Measurements from ENCODE around the gene ZNF740. TPM values are rescaled to one million over a fixed set of nuclear protein-coding genes. Genes with fewer than 3 reads are reported as not detected.

ZNF740 gene
- polyA plus RNA-seq, 1 donor (not counting 4 experiments of a cell fraction or from before 2014, with no cell fraction given), result 11.8 TPM

DNA sequence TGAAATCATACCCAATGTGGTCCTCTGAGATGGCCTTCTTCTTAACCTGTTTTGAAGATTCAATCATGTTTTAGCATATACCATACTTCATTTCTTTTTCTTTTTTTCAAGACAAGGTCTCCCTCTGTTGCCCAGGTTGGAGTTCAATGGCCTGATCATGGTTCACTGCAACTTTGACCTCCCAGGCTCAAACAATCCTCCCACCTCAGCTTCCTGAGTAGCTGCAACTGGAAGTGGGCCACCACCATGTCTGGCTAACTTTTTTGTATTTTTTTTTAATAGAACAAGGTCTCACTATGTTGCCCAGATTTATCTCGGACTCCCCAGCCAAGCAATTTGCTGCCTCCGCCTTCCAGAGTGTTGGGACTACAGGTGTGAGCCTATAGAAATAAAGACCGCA is 46.8 kb upstream of the ZNF740 start:
- Histone ChIP-seq H3K36me3 (ENCODE audit: control insufficient read depth in 2 of 2, extremely low read depth in 1 of 2, insufficient read depth in 2 of 2, low read length in 2 of 2) (no peaks in the 10 kb centered on the region), H3K9me3 (ENCODE audit: control insufficient read depth, low read depth, low read length) (no peaks in the 10 kb centered on the region), H3K4me2 (ENCODE audit: control insufficient read depth, extremely low read depth, insufficient read depth, low read depth, low read length) (no peak overlapping the region), H2AFZ (ENCODE audit: control insufficient read depth, low read length) (no peak overlapping the region), H4K20me1 (ENCODE audit: control insufficient read depth, extremely low read depth, insufficient read depth, low read length) (no peaks in the 10 kb centered on the region), H3K9me1 (ENCODE audit: control insufficient read depth, extremely low read depth, insufficient read depth, low read length) (no peaks in the 10 kb centered on the region), H3K79me2 (ENCODE audit: control insufficient read depth, insufficient read depth, low read length) (no peaks in the 10 kb centered on the region), H3K4me1 (ENCODE audit: control insufficient read depth, extremely low read depth, insufficient read depth, low read length) (no peaks in the 10 kb centered on the region), H3K4me3 (ENCODE audit: control insufficient read depth in 2 of 3, extremely low read depth in 1 of 3, insufficient read depth in 2 of 3, low read depth in 1 of 3, low read length in 3 of 3) (no peak overlapping the region), H3K9ac (ENCODE audit: control insufficient read depth, extremely low read depth, insufficient read depth, low read length) (no peak overlapping the region), H3K27ac (ENCODE audit: control insufficient read depth, insufficient read depth, low read length) (no peak overlapping the region), H3K27me3 (ENCODE audit: control insufficient read depth, extremely low read depth, insufficient read depth, low read length) (no peaks in the 10 kb centered on the region)
- dilution Hi-C loops (cut with MboI; ENCODE audit: extremely low pct_ligation_motif_present, low sequenced_read_pairs), result no loop called here
- DNase-seq (ENCODE audit: low read depth, low spot score), result no peak
- FAIRE-seq, result no peak
- TF ChIP-seq, protein P1, sequence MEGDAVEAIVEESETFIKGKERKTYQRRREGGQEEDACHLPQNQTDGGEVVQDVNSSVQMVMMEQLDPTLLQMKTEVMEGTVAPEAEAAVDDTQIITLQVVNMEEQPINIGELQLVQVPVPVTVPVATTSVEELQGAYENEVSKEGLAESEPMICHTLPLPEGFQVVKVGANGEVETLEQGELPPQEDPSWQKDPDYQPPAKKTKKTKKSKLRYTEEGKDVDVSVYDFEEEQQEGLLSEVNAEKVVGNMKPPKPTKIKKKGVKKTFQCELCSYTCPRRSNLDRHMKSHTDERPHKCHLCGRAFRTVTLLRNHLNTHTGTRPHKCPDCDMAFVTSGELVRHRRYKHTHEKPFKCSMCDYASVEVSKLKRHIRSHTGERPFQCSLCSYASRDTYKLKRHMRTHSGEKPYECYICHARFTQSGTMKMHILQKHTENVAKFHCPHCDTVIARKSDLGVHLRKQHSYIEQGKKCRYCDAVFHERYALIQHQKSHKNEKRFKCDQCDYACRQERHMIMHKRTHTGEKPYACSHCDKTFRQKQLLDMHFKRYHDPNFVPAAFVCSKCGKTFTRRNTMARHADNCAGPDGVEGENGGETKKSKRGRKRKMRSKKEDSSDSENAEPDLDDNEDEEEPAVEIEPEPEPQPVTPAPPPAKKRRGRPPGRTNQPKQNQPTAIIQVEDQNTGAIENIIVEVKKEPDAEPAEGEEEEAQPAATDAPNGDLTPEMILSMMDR (optimal IDR thresholded peaks at IDR 0.05 in 1 of 3, IDR thresholded peaks at IDR 0.05 in 1 of 3, conservative IDR thresholded peaks at IDR 0.05 in 1 of 3; ENCODE audit: extremely low read depth in 1 of 3, insufficient read depth in 2 of 3, low read length in 3 of 3), result no peak
- no peak for TF ChIP-seq EZH2 (IDR thresholded peaks at IDR 0.05; ENCODE audit: low read length)

DNA sequence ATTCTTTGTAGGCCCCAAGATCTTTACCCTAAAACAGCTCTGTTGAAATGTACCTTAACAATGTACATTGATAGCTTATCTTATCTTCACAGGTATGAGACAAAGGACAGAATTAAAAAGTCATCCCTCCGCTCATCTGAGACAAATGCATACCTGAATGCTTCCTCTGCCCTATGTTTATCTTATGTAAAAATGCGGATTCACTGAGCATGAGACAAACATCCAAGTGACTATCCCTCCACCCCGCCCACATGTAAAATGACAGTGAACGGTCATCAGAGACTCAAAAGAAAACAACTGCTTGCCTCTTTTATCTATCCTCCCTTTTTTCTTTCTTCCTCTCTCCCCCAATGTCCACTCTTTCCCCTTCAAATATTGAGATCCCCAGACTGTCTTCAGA is 37.2 kb upstream of the ZNF740 start:
- Histone ChIP-seq H3K9ac (ENCODE audit: control insufficient read depth, extremely low read depth, insufficient read depth, low read length) (no peak overlapping the region), H3K27me3 (ENCODE audit: control insufficient read depth, extremely low read depth, insufficient read depth, low read length) (no peaks in the 10 kb centered on the region), H3K79me2 (ENCODE audit: control insufficient read depth, insufficient read depth, low read length) (no peaks in the 10 kb centered on the region), H3K4me3 (ENCODE audit: control insufficient read depth in 2 of 3, extremely low read depth in 1 of 3, insufficient read depth in 2 of 3, low read depth in 1 of 3, low read length in 3 of 3) (no peak overlapping the region), H3K4me1 (ENCODE audit: control insufficient read depth, extremely low read depth, insufficient read depth, low read length) (no peaks in the 10 kb centered on the region), H3K9me1 (ENCODE audit: control insufficient read depth, extremely low read depth, insufficient read depth, low read length) (no peaks in the 10 kb centered on the region), H3K36me3 (ENCODE audit: control insufficient read depth in 2 of 2, extremely low read depth in 1 of 2, insufficient read depth in 2 of 2, low read length in 2 of 2) (no peaks in the 10 kb centered on the region), H3K27ac (ENCODE audit: control insufficient read depth, insufficient read depth, low read length) (no peak overlapping the region), H4K20me1 (ENCODE audit: control insufficient read depth, extremely low read depth, insufficient read depth, low read length) (no peaks in the 10 kb centered on the region), H3K9me3 (ENCODE audit: control insufficient read depth, low read depth, low read length) (peaks cover 2% of the 10 kb centered on the region), H2AFZ (ENCODE audit: control insufficient read depth, low read length) (no peak overlapping the region), H3K4me2 (ENCODE audit: control insufficient read depth, extremely low read depth, insufficient read depth, low read depth, low read length) (no peak overlapping the region)
- dilution Hi-C loops (cut with MboI; ENCODE audit: extremely low pct_ligation_motif_present, low sequenced_read_pairs), result no loop called here
- FAIRE-seq, result no peak
- no peak for TF ChIP-seq EZH2 (IDR thresholded peaks at IDR 0.05; ENCODE audit: low read length)
- TF ChIP-seq, protein P1 (optimal IDR thresholded peaks at IDR 0.05 in 1 of 3, IDR thresholded peaks at IDR 0.05 in 1 of 3, conservative IDR thresholded peaks at IDR 0.05 in 1 of 3; ENCODE audit: extremely low read depth in 1 of 3, insufficient read depth in 2 of 3, low read length in 3 of 3), result no peak
- no peak for DNase-seq (ENCODE audit: low read depth, low spot score)
